Ramos (cell line): ENCODE data around the gene MOB2.

Experiments used
- in situ Hi-C: fragments of 300-500 bp; cut with MboI; formaldehyde crosslinking; loops from one replicate; pipeline ENCODE4 v1.14.3; 2022; ENCODE audit warnings: low sequenced_read_pairs; ENCODE audit not compliant: unreplicated experiment

MOB2 gene, protein sequence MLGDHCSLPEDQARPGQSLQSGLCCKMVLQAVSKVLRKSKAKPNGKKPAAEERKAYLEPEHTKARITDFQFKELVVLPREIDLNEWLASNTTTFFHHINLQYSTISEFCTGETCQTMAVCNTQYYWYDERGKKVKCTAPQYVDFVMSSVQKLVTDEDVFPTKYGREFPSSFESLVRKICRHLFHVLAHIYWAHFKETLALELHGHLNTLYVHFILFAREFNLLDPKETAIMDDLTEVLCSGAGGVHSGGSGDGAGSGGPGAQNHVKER

DNA sequence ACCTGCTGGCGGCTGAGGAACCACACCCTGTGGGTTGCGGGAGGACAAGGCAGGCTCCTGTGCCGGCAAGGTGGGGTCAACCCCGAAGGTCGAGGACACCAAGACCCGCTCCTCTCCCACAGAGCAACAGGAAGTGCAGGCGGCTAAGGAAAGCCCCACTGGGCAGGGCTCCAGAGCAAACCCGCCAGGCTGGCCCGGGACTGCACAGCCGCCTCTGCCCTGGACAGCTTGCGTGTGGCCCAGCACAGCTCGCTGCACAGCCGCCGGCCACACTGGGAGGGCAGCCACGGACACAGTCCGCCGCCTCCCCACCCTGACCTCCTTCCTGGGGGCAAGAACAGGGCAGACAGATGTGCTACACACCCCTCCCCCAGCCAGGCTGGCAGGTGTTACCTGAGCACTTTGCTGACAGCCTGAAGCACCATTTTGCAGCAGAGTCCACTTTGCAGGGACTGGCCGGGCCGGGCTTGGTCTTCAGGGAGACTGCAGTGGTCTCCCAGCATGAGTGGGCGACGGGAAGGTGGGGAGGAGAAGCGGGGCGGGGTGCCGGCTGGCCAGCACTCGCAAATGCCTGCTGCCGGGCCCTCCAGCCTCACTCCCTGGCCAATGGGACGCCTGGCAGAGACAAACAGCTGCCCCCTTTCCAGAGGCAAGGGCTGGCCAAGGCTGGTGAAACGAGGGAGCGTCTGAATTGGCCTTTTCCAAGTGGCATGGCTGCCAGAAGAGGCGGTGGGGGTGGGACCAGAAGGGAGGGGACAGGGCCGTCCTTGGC lies at the start of gene MOB2:
TSS of gene MOB2 (minus strand) at position 726 of the 772 bp plus-strand sequence. CDS start at position 503, 223 bp downstream.
- in situ Hi-C loops: no loop called here

GRCh38 chr11:1534682-1535081 lies 48.1 kb upstream of the MOB2 start:
- in situ Hi-C loops: no loop called here

DNA sequence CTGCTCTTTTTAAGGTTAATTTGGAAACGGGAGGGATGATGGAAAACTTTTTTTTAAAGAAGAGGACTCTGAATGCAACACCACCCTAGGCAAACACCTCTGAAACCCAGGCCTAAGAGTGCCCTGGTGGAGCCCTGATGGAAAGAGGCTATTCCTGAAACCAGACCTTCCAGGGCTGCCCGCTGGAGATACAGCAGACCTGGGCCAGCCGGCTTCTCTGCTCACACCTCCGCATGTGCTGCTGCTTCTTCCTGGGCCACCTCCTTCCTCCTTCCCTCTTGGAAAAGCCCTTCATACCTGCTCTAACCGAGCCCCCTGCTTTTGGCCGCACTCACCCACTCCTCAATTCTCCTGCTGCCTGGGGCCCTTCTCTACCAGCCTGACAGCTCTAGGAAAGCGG lies 47.6 kb upstream of the MOB2 start:
- in situ Hi-C loops: no loop called here

DNA sequence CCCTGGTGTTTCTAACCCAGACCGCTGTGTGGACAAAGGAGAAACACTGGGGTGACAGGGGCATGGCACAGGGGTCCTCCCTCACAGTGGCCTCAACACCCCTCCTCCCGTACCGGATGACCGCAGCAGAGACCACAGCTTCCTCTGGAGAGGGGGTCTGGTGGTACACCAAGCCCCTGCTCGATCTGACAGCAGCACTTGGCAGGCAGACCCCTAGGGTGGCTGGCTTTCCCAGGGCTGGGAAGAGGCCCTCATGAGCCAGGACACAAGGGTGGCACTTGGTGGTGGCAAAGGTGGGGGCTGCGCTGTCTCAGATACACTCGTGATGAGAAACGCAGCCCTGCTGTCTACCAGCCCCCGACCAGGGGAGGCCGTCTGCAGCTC lies 46.8 kb upstream of the MOB2 start:
- in situ Hi-C loops: no loop called here

- in situ Hi-C loops: no loop called here
Observed at GRCh38 chr11:1532606-1533341, 46.2 kb upstream of the MOB2 start.

- in situ Hi-C loops: no loop called here
Observed at GRCh38 chr11:1532014-1532586, 45.5 kb upstream of the MOB2 start.

- in situ Hi-C loops: no loop called here
Observed at GRCh38 chr11:1531449-1532013, 45.0 kb upstream of the MOB2 start.

- in situ Hi-C loops: no loop called here
Observed at GRCh38 chr11:1530686-1531448, 44.3 kb upstream of the MOB2 start.

- in situ Hi-C loops: no loop called here
Observed at GRCh38 chr11:1529774-1530173, 43.2 kb upstream of the MOB2 start.

- in situ Hi-C loops: no loop called here
Observed at GRCh38 chr11:1529286-1529685, 42.7 kb upstream of the MOB2 start.

DNA sequence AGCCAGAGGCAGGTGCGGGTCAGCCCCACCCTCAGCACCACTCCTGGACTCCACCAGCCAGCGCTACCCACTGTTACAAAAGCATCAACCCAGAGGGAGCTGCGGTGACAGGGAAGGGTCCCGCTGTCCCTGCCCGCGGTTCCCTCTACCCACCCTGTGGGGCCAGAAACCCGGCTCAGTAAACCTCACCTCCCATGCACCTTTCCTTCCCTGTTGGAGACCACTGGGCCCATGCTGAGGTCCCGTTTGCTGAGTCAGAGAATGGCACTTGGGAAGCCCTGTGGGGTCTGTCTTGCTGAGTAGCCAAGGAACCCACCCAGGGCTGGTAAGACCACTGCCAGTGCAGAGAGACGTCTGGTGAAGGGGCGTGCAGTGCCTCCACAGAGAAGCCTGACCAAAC lies 42.1 kb upstream of the MOB2 start:
- in situ Hi-C loops: no loop called here

- in situ Hi-C loops: no loop called here
Observed at GRCh38 chr11:1526785-1527184, 40.2 kb upstream of the MOB2 start.

- in situ Hi-C loops: no loop called here
Observed at GRCh38 chr11:1523779-1524178, 37.2 kb upstream of the MOB2 start.

DNA sequence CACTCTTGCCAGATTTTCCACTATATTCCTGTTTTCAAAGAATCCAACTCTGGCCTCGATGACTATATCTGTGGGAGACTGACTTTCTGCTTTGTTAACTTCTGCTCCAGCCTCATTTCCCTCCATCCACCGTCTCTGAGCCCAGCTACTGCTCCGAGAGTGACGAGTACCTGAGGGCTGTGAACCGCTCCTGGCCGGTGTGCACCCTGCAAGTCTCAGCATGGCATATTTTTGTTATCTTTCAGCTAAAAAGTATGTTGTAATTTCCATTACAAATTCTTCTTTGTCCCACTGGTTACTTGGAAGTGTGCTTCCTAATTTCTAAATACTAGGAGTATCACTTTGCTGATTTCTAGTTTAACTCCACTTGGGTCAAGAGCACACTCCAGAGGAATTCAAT lies 36.5 kb upstream of the MOB2 start:
- in situ Hi-C loops: no loop called here

GRCh38 chr11:1522081-1522424 lies 35.5 kb upstream of the MOB2 start:
- in situ Hi-C loops: no loop called here

DNA sequence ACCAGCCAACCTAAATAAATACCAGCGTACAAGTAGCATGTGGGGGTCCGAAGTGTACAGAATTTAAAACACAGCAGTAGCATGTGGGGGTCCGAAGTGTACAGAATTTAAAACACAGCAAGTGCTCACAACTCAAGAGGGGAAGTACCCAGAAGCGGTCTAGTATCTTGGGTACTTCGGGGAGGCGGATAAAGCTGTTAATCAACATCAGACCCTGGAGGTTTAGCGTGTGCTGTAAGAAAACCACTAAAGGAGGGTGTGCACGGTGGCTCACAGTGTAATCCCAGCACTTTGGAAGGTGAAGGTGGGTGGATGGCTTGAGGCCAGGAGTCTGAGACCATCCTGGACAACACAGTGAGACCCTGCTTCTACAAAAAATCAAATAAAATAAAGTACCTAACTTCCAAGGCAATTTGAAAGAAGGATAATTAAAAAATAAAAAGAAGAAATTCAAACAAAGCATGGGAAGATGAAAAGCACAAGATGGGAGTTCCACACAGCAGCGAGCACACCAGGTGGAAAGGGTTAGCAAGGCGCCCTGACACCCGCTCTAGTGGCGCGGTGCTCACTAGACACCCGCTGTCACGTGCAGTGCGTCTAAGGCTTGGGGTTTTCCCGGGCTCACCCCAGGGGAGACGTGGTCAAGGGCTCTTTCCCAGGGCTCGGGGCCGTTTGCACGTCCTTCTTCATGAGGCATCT lies 35.0 kb upstream of the MOB2 start:
- in situ Hi-C loops: no loop called here

DNA sequence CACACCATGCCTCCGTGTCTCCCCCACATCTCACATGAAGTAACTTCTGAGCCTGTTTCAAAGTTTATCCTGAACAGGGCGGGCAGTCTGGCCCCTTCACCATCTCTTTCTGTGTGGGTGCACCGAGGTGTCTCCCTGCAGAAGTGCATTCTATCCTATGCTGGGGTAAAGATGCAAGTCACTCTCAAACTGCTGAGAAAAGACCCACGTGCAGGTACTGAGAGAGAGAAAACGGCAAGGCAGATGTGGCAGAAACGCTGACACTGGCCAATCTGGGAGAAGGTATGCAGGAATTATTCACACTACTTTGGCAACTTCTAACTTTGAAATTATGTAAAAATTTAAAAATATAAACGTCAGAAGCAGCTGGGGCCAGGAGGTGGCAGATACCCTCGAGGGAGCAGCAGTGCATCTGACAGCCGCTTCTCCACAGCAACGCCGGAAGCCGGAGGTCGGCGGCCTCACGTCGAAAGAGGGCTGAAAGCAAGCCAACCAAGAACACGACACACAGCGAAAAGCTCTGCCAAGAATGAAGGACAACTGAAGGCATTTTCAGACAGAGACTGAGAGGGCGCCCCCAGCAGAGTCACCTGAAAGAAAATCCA lies 34.2 kb upstream of the MOB2 start:
- in situ Hi-C loops: no loop called here

GRCh38 chr11:1520209-1520662 lies 33.7 kb upstream of the MOB2 start:
- in situ Hi-C loops: no loop called here
